SW480 (cell line): Measurements from ENCODE around the gene PLAU.
"Not testable (repeated sequence)": the region's sequence is repeated elsewhere in the genome, so short reads cannot be mapped to it uniquely, and the experiment has no call there.

Source experiments
- DNase-seq: peaks from one replicate; pipeline ENCODE4 v3.0.0-alpha.2; 2016; ENCODE audit warnings: low spot score

The PLAU gene

DNA sequence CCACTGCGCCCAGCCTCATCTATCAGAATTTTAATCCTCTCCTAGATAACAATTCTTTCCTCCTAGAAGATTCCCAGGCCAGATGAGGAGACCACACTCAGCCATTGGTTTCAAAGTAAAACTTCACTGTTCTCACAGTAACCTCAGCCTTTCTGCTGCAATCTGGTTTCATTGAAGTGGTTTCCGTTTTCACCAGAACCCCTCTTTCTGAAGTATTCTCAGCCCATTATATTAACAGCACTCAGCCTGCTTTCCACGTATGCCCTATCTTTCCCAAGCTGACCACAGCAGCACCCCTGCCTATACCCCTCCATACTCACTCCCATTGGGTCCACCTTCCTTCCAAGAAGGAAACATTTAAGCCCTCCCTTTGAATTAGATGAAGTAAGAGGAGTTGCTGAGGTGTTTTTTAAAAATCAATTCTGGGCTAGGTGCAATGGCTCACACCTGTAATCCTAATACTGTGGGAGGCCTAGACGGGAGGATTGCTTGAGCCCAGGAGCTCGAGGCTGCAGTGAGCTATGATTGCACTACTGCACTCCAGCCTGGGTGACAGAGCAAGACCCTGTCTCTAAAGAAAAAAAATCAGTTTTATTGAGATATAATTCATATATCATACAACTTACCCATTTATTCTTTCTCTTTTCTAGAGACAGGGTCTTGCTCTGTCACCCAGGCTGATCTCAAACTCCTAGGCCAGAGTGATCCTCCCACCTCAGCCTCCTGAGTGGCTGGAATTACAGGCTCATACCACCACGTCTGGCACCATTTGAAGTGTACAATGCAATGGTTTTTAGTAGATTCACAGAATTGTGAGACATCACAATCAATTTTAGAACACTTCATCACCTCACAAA lies 11.3 kb downstream of the PLAU start:
- no peak for DNase-seq

DNA sequence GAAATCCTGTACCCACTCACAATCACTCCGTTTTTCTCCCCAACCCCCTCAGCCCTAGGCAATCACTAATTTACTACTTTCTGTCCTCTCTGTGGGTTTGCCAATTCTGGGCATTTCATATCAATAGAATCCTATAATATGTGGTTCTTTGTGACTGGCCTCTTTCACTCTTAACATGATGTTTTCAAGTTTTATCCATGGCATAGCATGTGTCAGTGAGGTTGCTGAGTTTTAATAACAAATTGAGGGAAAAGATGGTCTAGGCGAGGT lies 11.9 kb downstream of the PLAU start:
- no peak for DNase-seq

DNA sequence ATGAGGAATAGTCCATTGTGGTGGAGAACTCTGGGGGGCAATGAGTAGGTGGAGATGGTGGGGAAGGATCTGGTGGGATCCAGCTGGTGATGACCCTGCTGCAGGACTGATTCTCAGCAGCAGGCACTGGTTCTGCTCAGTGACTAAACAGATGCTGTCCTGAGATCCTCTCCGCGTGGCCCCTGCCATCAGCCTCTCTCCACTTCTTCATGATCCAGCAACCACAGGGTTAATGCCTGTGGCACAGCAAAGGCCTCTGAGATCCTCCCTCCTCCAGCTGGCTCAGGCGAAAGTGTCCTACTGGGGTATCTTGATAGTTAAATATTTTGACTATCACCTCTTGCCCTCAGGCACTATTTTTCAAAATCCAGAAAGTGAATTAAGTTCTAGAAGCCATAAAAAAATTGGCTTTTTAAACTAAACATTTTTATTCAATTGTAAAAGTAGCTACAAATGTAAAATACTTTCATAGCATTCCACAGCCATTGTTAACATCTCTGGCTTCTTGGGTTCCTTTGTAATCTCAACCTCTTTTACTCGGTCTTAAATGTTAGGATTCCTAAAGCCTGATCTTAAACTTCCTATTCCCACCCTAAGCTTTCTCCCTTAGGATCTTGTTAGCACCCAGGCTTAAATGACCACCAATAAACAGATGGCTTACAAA lies 13.1 kb downstream of the PLAU start:
- no peak for DNase-seq

DNA sequence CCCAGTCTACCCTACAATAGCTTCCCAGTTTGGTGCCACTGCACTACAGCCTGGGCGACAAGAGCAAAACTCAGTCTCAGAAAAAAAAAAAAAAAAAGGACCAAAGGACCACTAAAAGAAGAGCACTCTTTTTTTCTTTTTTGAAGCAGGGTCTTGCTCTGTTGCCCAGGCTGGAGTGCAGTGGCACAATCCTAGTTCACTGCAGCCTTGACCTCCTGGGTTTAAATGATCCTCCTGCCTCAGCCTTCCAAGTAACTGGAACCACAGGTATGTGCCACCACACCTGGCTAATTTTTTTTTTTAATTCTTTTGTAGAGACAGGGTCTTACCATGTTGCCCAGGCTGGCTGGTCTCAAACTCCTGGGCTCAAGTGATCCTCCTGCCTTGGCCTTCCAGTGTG lies 14.0 kb downstream of the PLAU start:
- DNase-seq = no peak

DNA sequence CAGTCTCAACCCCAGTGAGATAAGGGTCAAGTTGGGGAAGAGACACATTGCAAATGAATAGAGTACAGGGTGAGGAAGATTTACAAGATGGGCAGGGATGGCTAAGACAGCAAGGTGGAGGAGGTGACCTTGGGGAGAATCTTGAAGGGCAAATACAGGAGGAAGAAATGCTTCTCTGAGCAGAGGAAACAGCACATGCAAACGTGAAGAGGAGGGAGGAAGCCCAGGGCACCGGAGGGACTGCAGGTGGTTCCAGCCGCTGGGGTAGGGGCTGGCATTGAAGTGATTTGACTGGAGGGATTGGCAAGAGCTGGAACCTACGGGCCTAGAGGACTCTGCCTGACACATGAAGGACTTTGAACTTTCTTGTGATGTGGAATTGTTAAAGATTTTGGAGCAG lies 14.6 kb downstream of the PLAU start:
- no peak for DNase-seq

DNA sequence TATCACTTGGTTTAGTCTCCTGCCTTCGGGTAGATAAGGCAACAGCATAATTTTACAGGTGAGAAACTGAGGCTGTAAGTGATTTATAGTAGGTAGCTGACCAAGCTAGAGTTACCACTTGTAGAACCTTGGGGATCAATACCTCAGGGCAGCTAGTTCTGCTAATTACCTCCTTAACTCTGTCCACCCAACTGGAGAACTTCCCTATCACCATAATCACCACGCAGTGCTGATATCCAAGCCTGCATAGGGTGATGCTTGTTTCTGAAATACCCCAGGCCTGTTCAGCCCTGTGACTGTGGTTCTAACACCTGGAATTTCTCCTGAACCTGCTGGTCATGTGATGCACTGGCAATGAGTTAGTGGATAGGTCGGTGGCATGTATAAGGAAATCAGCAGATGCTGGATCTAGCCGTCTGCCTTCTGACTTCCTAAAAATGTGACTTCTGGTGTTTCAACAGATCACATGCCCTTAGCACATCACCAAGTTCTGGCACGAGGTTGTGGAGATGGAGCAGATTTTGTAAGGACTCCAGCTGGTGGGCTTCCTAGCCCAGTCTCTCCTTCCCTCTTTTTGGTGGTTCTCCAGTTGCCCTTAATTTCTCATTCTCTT lies 15.3 kb downstream of the PLAU start:
- DNase-seq = no peak

DNA sequence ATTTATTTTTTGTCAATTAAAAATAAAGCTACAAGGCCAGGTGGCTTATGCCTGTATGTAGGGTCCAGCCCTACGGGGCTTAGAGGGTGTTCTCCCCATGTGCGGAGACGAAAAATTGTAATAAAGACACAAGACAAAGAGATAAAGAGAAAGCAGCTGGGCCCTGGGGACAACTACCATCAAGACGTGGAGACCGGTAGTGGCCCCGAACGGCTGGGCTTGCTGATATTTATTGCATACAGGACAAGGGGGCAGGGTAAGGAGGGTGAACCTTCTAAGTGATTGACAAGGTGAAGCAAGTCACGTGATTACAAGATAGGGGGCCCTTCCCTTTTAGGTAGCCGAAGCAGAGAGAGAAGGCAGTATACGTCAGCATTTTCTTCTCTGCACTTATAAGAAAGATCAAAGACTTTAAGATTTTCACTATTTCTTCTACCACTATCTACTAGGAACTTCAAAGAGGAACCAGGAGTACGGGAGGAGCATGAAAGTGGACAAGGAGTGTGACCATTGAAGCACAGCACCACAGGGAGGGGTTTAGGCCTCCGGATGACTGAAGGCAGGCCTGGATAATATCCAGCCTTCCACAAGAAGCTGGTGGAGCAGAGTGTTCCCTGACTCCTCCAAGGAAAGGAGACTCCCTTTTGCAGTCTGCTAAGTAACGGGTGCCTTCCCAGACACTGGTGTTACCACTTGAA lies 19.8 kb downstream of the PLAU start:
- DNase-seq = not testable (repeated sequence)

DNA sequence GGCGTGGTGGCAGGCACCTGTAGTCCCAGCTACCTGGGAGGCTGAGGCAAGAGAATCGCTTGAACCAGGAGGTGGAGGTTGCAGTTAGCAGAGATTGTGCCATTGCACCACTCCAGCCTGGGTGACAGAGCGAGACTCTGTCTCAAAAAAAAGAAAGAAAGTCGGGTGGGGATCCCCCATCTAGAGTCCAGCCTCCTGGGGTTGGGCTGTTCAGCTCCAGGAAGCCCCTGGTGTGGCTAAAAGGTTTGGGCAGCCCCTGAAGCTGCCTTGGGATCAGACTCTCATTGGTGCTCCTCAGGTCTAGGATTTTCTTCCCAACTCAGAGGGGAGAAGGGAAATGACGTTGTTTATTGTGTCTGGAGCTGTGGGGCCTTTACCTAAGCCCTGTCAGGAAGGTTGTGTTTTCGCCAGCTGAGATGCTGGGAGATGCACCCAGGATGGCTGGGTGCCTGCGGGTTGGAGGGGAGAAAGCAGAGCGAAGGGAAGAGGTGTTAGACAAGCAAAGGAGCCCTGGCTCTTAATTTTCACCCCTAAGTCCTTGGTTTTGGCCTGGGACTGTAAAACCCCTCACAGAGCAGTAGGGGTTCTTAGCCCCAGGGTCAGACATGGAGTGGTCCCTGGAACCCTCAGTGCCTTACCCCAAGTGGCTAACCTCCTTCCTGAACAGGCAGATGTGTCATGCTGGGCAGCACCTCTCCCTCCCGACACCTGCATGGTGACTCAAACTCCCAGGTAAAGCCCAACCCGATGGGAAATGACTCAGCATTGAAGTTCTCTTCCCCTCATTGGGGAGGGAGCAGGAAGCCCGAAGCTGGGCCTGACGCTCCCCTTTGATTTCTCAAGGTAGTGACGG lies 21.1 kb downstream of the PLAU start:
- peak; percentile 93 for DNase-seq

DNA sequence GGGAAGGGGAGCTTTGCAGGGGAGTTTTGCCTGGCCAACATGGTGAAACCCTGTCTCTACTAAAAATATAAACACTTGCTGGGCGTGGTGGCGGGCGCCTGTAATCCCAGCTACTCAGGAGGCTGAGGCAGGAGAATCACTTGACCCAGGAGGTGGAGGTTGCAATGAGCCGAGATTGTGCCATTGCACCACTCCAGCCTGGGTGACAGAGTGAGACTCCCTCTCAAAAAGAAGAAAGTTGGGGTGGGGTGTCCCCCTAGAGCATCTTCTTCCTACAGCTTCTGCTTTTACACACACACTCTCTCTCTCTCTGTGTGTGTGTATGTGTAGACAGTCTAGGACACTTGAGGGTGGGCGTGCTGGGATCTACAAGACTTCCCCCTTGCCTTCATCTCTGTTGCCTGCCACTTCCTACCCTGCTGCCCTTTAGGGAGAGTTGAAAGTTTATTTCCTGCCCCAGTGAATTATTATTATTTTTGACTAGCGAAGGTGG lies 21.7 kb downstream of the PLAU start:
- no peak for DNase-seq

DNA sequence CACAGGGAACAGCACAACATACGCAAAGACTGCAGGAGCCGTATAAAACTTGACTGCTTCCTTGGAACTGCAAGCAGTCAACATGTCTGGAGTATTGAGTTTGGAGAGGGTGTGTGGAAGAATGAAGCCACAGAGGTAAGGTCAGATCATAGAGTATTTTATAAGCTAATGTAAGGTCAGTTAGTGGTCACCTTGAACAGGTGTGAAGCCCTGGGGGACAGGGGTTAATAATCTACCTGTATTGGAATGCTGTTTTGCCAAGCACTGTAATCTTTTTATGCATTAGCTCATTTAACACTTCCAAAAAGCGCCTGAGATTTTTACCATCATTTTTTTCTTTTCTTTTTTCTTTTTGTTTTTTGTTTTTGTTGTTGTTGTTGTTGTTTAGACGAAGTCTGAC lies 23.1 kb downstream of the PLAU start:
- DNase-seq = no peak

DNA sequence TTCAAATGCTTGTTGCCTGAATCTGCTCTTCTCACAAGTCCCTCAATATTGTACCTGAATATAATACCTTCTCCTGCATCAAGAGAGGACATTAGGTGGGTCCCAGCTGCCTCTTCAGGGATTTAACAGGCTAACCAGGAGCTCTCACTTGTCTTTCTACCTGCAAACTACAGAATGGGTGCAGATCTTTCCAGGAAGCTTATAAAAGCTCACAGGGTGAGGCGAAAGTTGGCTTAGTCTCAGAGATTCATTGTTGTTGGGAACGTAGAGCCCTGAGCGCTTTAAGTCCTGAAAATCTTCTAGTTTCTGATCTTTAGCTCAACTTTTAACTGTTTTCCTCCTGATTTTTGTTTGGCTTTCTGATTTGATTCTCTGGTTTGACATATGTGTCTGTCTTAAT lies 25.0 kb downstream of the PLAU start:
- DNase-seq = no peak

DNA sequence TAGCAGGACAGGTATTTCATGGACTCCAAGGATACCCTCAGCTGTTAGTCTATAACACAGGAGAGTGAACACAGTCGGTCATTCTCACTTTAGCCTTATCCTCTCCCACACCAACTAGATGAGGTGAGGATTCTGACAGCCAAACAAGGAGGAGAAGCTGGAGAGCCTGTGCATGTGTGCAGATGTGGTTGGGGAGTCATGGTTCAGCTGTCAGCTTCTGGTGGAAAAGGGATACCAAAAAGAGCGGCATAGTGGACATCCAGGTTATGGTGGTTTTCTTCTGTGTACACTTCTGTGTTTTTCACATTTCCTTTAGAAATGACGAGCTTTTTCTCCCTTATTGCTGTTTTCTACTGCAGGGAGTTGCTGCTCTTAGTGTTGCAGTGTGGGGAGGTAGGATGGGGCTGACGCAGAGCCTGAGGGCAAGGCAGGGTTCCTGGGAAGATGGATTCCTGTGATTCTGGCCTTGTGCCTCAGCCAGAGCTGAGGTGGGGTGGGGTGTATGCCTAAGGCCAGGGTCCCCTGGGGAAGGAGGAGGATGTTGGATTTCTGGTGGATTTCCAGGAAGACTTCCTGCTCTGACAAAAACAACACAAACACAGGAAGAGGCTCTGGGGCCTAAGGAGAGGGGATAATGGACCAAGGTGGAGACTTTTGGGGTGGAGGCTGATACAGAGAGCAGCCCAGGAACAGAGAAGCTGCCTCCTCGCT lies 26.6 kb downstream of the PLAU start:
- no peak for DNase-seq

DNA sequence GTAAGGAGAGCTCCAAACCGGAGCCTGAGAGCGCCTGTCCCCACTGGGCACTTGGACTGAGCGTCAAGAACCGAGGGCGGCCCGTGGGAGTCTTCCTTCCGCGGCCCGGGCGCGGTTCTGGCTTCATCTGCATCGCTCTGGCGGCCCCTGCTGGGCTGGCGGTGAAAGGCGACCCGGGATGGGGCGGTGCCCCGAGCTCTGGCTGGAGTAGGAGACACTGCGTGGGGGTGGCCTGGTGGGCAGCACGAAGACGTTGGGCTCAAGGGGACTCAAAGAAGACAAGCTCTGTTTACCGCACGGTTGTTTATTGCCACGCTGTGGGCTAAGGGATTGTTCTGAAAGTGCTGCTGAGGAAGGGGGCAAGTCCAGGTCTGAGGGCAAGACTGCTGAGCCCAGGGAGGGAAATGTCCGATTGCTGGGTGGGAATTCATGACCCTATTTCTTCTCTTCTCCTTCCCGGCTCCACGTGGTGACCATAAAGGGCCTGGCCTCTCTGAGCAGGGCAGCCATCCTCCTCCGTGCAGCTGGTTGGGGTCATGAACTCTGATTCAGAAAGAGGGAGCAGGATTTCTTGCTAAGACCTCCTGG lies 29.8 kb downstream of the PLAU start:
- peak; percentile 47 for DNase-seq

DNA sequence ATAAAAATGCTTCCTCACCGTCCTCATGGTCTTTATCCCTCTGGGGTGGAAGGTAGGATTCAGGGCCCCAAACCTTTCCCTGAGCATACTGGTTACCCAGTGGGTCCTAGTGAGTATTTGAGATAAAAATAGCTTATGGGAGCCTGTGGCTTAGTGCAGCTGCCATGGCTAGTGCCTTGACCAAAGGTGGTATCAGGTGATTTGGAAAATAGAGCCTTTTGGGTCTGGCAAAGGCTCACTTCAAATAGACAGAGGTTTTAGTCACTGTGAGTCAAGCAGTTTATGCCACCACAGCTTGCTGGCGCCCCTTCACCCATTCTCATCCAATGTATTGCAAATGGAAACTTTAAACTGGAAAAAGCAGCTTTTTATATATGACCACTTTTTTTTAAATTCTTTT lies 30.4 kb downstream of the PLAU start:
- no peak for DNase-seq

DNA sequence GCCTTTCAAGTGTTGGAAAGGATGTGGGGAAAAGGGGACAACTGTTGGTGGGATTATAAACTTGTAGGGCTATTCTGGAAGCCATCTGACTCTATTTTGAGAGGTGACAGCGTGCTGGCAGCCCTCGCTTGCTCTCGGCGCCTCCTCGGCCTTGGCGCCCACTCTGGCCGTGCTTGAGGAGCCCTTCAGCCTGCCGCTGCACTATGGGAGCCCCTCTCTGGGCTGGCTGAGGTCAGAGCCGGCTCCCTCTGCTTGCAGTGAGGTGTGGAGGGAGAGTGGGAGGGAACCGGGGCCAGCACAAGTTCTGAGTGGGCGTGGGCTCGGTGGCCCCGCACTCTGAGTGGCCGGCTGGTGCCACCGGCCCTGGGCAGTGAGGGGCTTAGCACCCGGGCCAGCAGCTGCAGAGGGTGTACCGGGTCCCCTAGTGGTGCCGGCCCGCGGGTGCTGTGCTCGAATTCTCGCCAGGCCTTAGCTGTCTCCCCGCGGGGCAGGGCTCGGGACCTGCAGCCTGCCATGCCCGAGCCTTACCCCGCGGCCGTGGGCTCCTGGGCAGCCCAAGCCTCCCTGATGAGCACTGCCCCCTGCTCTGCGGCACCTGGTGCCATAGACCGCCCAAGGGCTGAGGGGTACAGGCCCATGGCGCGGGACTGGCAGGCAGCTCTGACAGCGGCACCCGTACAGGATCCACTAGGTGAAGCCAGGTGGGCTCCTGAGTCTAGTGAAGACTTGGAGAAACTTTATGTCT lies 33.6 kb downstream of the PLAU start:
- DNase-seq = no peak

DNA sequence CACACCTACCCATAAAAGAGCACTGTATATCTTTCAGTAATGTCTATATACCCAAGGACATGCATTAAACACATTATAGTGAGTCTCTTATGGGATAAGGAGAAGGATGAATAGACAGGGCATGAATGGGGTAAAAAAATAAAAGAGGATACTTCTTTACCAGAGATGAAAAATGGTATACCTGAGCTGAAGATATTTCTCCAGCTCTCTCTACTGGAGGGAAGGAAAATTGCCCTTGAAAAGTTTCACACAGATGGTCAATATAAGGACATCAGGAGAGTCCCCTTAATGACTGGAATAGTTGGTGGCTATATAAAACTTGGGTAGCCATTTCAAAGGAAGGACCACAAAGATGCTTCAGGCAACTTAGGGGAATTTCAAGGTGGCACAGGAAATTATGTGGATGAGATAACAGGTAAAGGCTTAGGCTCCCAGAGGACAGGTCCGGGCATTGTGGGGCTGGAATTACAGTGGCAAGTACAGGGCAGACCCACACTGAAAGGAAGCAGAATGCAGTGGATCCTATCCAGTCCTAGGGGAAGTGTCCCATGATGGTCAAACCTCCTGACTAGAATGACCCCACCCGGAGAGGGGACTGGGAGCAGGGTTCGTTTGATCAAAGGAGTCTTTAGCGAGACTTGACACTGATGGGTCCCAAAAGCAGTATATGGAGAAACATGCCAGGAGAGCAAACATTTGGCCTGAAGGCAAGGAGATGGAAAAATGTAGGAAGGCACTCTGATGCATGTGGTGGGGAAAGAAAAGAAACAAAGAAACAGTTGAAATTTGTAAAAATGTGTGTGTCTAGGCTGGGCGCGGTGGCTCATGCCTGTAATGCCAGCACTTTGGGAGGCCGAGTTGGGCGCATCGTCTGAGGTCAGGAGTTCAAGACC lies 35.6 kb downstream of the PLAU start:
- no peak for DNase-seq

DNA sequence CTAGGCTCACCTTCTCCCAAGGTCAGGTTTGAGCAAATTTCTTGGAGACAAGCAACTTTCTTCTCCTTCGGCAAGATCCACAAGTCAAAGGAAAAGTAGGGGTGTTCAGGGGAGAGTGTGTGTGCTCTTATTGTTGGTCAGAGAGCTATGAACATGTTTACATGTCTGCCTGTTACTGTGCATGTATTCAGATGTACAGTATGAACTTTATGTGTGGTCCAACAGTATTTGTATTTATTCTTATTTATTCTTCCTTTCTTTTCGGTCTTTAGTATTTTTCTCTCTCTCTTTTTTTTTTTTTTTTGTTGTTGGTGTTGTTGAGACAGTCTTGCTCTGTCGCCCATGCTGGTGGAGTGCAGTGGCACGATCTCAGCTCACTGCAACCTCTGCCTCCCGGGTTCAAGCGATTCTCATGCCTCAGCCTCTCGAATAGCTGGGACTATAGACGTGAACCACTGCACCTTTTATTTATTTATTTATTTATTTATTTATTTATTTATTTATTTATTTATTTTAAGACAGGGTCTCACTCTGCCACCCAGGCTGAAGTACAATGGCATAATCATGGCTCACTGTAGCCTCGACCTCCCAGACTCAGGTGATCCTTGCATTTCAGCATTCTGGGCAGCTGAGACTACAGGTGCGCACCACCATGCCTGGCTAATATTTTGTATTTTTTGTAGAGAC lies 38.2 kb downstream of the PLAU start:
- no peak for DNase-seq
